SU-DHL-6 (cell line): Measurements from ENCODE around the gene C1orf50.

Experiments used
- CTCF ChIP-seq: fragments of 200-600 bp; sonication (generic); IDR thresholded peaks from one replicate; pipeline ENCODE4 v1.5.1; 2017; ENCODE audit warnings: antibody characterized with exemption, mild to moderate bottlenecking, low read length, moderate library complexity; ENCODE audit not compliant: insufficient read depth, poor library complexity, severe bottlenecking
- EZH2phosphoT487 ChIP-seq: fragments of 200-600 bp; sonication (generic), shearing (Covaris generic); conservative IDR thresholded peaks from 2 replicates; pipeline ENCODE4 v1.6.1; 2018; ENCODE audit warnings: mild to moderate bottlenecking, antibody characterized with exemption, low read length, moderate library complexity, mixed read lengths

- TF ChIP-seq CTCF (no peak), EZH2phosphoT487 (no peak)
These were observed 23.0 kb upstream of the C1orf50 start for GRCh38 chr1:42744148-42744413.
